GM23248 (cell line): ENCODE results near the gene TMEM181.

Experiments used
- EZH2 ChIP-seq: fragments of 200-600 bp; sonication (generic); IDR thresholded peaks from 2 replicates; pipeline ENCODE4 v1.6.1; 2018; ENCODE audit warnings: antibody characterized with exemption, mild to moderate bottlenecking; ENCODE audit not compliant: insufficient read depth, poor library complexity, severe bottlenecking
- EZH2phosphoT487 ChIP-seq: fragments of 200-600 bp; sonication (generic); IDR thresholded peaks from 2 replicates; pipeline ENCODE4 v1.6.1; 2018; ENCODE audit warnings: antibody characterized with exemption, moderate library complexity, mild to moderate bottlenecking, low read depth; ENCODE audit not compliant: insufficient read depth

- TF ChIP-seq EZH2 (no peak), EZH2phosphoT487 (no peak)
These were observed 35.3 kb downstream of the TMEM181 start for GRCh38 chr6:158595223-158595622.
